Fibroblast of the aortic adventitia (primary cell): Measurements from ENCODE around the gene PHYHD1. TPM values are rescaled to one million over a fixed set of nuclear protein-coding genes. Genes with fewer than 3 reads are reported as not detected.
A peak's percentile ranks its signal among the peaks of the same experiment; 100 is the strongest.

ENCODE experiments used
- DNase-seq: peaks from one replicate; pipeline ENCODE4 v3.0.0-alpha.2; 2010; ENCODE audit warnings: low read depth
- H3K4me3 ChIP-seq: 2 replicates; pipeline ENCODE4 v1.5.1; 2011; ENCODE audit warnings: low read depth, mild to moderate bottlenecking, control low read depth, low read length, moderate library complexity
- CTCF ChIP-seq: IDR thresholded peaks from 2 replicates; pipeline ENCODE4 v1.5.1; 2011; ENCODE audit warnings: mild to moderate bottlenecking, low read length, control low read depth, inconsistent platforms; ENCODE audit not compliant: insufficient read depth
- total RNA-seq: library from RNA; depleted of rRNA; stranded (reverse); fragments of >200 nt; gene quantifications from 2 replicates; pipeline ENCODE4 v1.2.3, GENCODE V29; 2012; ENCODE audit warnings: low replicate concordance

The PHYHD1 gene
- total RNA-seq, 1 donor, result 8.5 TPM

GRCh38 chr9:128913995-128914772 lies 6.6 kb upstream of the PHYHD1 start:
- no peak for DNase-seq
- no peak for TF ChIP-seq CTCF
- H3K4me3 ChIP-seq, result no peak overlapping the region

DNA sequence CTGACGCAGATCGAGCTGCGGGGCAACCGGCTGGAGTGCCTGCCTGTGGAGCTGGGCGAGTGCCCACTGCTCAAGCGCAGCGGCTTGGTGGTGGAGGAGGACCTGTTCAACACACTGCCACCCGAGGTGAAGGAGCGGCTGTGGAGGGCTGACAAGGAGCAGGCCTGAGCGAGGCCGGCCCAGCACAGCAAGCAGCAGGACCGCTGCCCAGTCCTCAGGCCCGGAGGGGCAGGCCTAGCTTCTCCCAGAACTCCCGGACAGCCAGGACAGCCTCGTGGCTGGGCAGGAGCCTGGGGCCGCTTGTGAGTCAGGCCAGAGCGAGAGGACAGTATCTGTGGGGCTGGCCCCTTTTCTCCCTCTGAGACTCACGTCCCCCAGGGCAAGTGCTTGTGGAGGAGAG lies 4.6 kb upstream of the PHYHD1 start:
- DNase-seq, result peak; percentile 57
- TF ChIP-seq CTCF, result no peak
- H3K4me3 ChIP-seq, result no peak overlapping the region

DNA sequence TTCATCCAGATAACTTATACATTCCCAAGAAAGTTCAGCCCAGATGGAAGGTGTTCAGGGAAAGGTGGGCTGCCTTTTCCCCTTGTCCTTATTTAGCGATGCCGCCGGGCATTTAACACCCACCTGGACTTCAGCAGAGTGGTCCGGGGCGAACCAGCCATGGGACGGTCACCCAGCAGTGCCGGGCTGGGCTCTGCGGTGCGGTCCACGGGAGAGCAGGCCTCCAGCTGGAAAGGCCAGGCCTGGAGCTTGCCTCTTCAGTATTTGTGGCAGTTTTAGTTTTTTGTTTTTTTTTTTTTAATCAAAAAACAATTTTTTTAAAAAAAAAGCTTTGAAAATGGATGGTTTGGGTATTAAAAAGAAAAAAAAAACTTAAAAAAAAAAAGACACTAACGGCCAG lies 4.0 kb upstream of the PHYHD1 start:
- no peak overlapping the region for H3K4me3 ChIP-seq
- TF ChIP-seq CTCF, result no peak
- DNase-seq, result no peak

GRCh38 chr9:128917151-128917849 lies 3.5 kb upstream of the PHYHD1 start:
- H3K4me3 ChIP-seq, result no peak overlapping the region
- TF ChIP-seq CTCF, result no peak
- DNase-seq, result peak; percentile 92

DNA sequence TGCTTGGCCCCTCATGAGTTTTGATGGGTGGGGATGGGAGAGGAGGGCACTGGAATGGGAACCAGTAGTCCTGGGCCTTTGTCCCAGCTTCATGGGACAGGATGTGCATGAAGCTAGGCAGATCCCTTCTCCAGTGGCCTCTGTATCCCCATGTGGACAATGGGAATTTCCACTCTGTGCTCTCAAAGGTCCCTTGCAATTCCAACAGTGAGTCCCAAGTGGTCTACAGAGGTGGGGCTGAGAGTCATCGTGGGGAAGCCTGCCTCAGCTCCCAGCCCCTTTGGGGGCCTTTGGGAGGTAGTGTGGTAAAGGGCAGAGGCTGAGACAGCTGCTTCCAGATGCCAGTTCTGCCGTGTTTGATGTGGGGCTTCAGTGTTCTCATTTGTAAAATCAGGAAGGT lies 1.9 kb upstream of the PHYHD1 start:
- H3K4me3 ChIP-seq, result no peak overlapping the region
- DNase-seq, result no peak
- TF ChIP-seq CTCF, result no peak

DNA sequence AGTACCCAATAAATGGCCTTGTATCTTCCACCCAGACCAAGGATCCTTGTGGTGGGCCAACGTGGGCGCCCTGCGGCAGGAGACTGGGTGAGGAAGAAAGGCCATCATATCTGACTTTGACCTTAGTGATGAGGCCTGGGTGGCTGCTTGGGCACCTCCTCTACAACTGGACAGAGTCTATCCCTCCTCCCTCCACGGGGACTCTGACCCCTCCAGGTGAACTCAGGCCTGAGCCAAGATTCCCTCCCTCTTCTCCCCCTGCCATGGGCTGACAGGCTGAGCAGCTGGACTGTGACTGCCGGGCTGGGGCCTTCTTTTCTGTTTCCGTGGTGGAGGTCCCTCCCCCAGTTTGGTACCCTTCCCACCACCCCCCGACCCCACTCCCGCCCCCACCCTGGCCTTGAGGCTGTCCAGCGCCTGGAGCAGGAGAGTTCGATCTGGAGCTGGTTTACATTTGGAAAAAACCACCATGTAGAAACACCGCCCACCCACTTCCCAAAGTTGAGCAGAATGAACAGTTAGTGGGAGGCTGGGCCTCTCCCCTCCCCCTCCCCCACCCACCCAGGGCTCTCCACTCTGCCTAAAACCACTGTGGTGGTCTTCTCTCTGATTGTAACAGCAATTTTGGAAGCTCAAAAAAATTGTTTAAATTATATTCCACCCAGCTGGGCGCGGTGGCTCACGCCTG lies 1.2 kb upstream of the PHYHD1 start:
- no peak for TF ChIP-seq CTCF
- no peak overlapping the region for H3K4me3 ChIP-seq
- DNase-seq, result no peak
